Measurements from ENCODE around the gene HHLA2. TPM values are rescaled to one million over a fixed set of nuclear protein-coding genes. Genes with fewer than 3 reads are reported as not detected.

The HHLA2 gene
- total and polyA plus RNA-seq, 2 of the 8 experiments (the other 6 are each of a cell fraction or from before 2014, with no cell fraction given), result not detected

- no peak overlapping the region for H2BK5ac ChIP-seq (ENCODE audit: low read depth, low read length)
- H4K91ac ChIP-seq (replicated peaks; ENCODE audit: insufficient read length, low read length), result no peak overlapping the region
- H3K18ac ChIP-seq (ENCODE audit: extremely low read depth, low read length), result no peak overlapping the region
- no peak overlapping the region for H2AFZ ChIP-seq (ENCODE audit: low read length)
- H2BK15ac ChIP-seq (ENCODE audit: low read length), result no peak overlapping the region
- H3K9ac ChIP-seq (replicated peaks in 1 of 4; ENCODE audit: extremely low read depth in 1 of 4, low read depth in 3 of 4, low read length in 3 of 4), result no peak overlapping the region
- H3K14ac ChIP-seq (ENCODE audit: insufficient read length), result no peak overlapping the region
- no peak overlapping the region for H2BK120ac ChIP-seq (replicated peaks; ENCODE audit: low read depth, low read length)
- no peaks in the 10 kb centered on the region for H3K27me3 ChIP-seq (replicated peaks in 1 of 4; ENCODE audit: control insufficient read depth in 3 of 4, extremely low read depth in 1 of 4, insufficient read depth in 3 of 4, low read length in 3 of 4)
- ChIA-PET CTCF (ENCODE audit: partially characterized antibody) (interaction anchor here (0.7 to 1.1 kb wide), 3 partner anchors 13 to 146 kb away, joined by 3 read pairs; no protein-coding TSS in a partner anchor), POLR2A (ENCODE audit: partially characterized antibody) (no interaction called here)
- no peaks in the 10 kb centered on the region for H3K23me2 ChIP-seq (ENCODE audit: low read depth, low read length)
- H3K79me1 ChIP-seq (ENCODE audit: low read depth, low read length), result no peaks in the 10 kb centered on the region
- H3K56ac ChIP-seq (replicated peaks; ENCODE audit: insufficient read length, low read depth, low read length), result no peak overlapping the region
- DNase-seq (ENCODE audit: low read depth in 1 of 2, low spot score in 2 of 2) (no peak), FAIRE-seq (no peak)
- WGBS, 2 experiments (ENCODE audit: extremely low coverage in 1 of 2, insufficient coverage in 1 of 2, insufficient read length in 1 of 2, insufficient replicate concordance in 2 of 2, low coverage in 1 of 2, low lambda C conversion rate in 2 of 2, missing lambda C conversion rate in 1 of 2), result 90% methylated on average over 3 of the region's 3 CpGs; no CpG with 5 or more reads in 1 of the 2 experiments
- no peak overlapping the region for H4K5ac ChIP-seq (ENCODE audit: insufficient read length, low read depth, low read length)
- no peak overlapping the region for H3K23ac ChIP-seq (ENCODE audit: insufficient read length)
- no peak overlapping the region for H4K8ac ChIP-seq (ENCODE audit: extremely low read depth, insufficient read depth, low read length)
- no peak overlapping the region for H3K4me3 ChIP-seq (ENCODE audit: extremely low read depth in 1 of 4, insufficient read depth in 2 of 4, low read depth in 3 of 4, low read length in 4 of 4)
- no peaks in the 10 kb centered on the region for H3K9me3 ChIP-seq (ENCODE audit: insufficient read depth in 2 of 2, low read depth in 1 of 2, low read length in 1 of 2)
- no peak overlapping the region for H2BK20ac ChIP-seq (ENCODE audit: low read length)
- H3K36me3 ChIP-seq (ENCODE audit: control insufficient read depth in 2 of 4, insufficient read depth in 4 of 4, low read length in 3 of 4), result no peaks in the 10 kb centered on the region
- H2BK12ac ChIP-seq (ENCODE audit: low read depth, low read length), result no peak overlapping the region
- H3K27ac ChIP-seq (ENCODE audit: low read depth, low read length), result no peak overlapping the region
- no peak overlapping the region for H3K4me2 ChIP-seq (ENCODE audit: insufficient read depth in 1 of 2, low read depth in 2 of 2, low read length in 2 of 2)
- H2AK5ac ChIP-seq (ENCODE audit: low read depth, low read length), result no peak overlapping the region
- no peak overlapping the region for H3K4ac ChIP-seq (replicated peaks; ENCODE audit: insufficient read length, low read depth, low read length)
- H3K4me1 ChIP-seq (replicated peaks in 1 of 4; ENCODE audit: control insufficient read depth in 3 of 4, insufficient read depth in 4 of 4, low read length in 3 of 4), result no peaks in the 10 kb centered on the region
- H4K20me1 ChIP-seq (replicated peaks in 1 of 2; ENCODE audit: control insufficient read depth in 1 of 2, insufficient read depth in 2 of 2, low read length in 2 of 2), result no peaks in the 10 kb centered on the region
- no peaks in the 10 kb centered on the region for H3K79me2 ChIP-seq (ENCODE audit: control insufficient read depth in 1 of 2, insufficient read depth in 2 of 2, low read length in 2 of 2)
- TF ChIP-seq CBX8 (IDR thresholded peaks at IDR 0.05; ENCODE audit: borderline replicate concordance, low read depth, low read length), result no peak
- no peak for TF ChIP-seq RXRA (IDR thresholded peaks at IDR 0.05; ENCODE audit: insufficient read depth, low read depth, low read length)
- TF ChIP-seq CTBP2 (IDR thresholded peaks at IDR 0.05; ENCODE audit: borderline replicate concordance, insufficient read depth, insufficient read length, low read length), result no peak
- TF ChIP-seq RBBP5 (IDR thresholded peaks at IDR 0.05; ENCODE audit: borderline replicate concordance, low read depth, low read length), result no peak
- no peak for TF ChIP-seq SIN3A (conservative IDR thresholded peaks at IDR 0.05 in 1 of 2, IDR thresholded peaks at IDR 0.05 in 1 of 2; ENCODE audit: low read depth in 1 of 2, low read length in 2 of 2)
- TF ChIP-seq TAF7 (optimal IDR thresholded peaks at IDR 0.05; ENCODE audit: borderline replicate concordance, low read depth, low read length), result no peak
- no peak for TF ChIP-seq ZNF274 (IDR thresholded peaks at IDR 0.05; ENCODE audit: borderline replicate concordance, extremely low read depth, low read length)
- no peak for TF ChIP-seq CEBPB (IDR thresholded peaks at IDR 0.05; ENCODE audit: low read depth, low read length)
- no peak for TF ChIP-seq FOSL1 (IDR thresholded peaks at IDR 0.05; ENCODE audit: insufficient read depth, low read depth, low read length)
- TF ChIP-seq GTF2F1 (IDR thresholded peaks at IDR 0.05; ENCODE audit: borderline replicate concordance, low read depth, low read length), result no peak
- TF ChIP-seq TAF1 (IDR thresholded peaks at IDR 0.05; ENCODE audit: low read depth, low read length), result no peak
- no peak for TF ChIP-seq BACH1 (IDR thresholded peaks at IDR 0.05; ENCODE audit: low read length)
- TF ChIP-seq, protein P1, sequence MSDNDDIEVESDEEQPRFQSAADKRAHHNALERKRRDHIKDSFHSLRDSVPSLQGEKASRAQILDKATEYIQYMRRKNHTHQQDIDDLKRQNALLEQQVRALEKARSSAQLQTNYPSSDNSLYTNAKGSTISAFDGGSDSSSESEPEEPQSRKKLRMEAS (IDR thresholded peaks at IDR 0.05), result no peak
These were observed 35.4 kb downstream of the HHLA2 start for GRCh38 chr3:108331792-108332191.
